ENCODE measurements around the gene FAM83F. TPM values are rescaled to one million over a fixed set of nuclear protein-coding genes. Genes with fewer than 3 reads are reported as not detected.
"Not testable (repeated sequence)": the region's sequence is repeated elsewhere in the genome, so short reads cannot be mapped to it uniquely, and the experiment has no call there.

The FAM83F gene
- 1 to 10 TPM; 2.2 to 2.9 (median 2.7) TPM for polyA plus RNA-seq (ENCODE audit: insufficient read length in 3 of 3)
- long read RNA-seq, donor 1, full-length matches to known transcripts = 1 of 1 reads
- long read RNA-seq, donor 1, partial matches to known transcripts = 0 of 1 reads
- long read RNA-seq, donor 1, other reads (novel, unspliced or antisense) = 0 of 1 reads
- long read RNA-seq, donor 2, full-length matches to known transcripts = 1 of 1 reads
- long read RNA-seq, donor 2, partial matches to known transcripts = 0 of 1 reads
- long read RNA-seq, donor 2, other reads (novel, unspliced or antisense) = 0 of 1 reads
- long read RNA-seq, donor 3, full-length matches to known transcripts = 2 of 2 reads
- long read RNA-seq, donor 3, partial matches to known transcripts = 0 of 2 reads
- long read RNA-seq, donor 3, other reads (novel, unspliced or antisense) = 0 of 2 reads
- long read RNA-seq, donor 4, full-length matches to known transcripts = 2 of 2 reads
- long read RNA-seq, donor 4, partial matches to known transcripts = 0 of 2 reads
- long read RNA-seq, donor 4, other reads (novel, unspliced or antisense) = 0 of 2 reads
- long read RNA-seq, donor 5 = 0 reads
- long read RNA-seq, donor 6, full-length matches to known transcripts = 3 of 3 reads
- long read RNA-seq, donor 6, partial matches to known transcripts = 0 of 3 reads
- long read RNA-seq, donor 6, other reads (novel, unspliced or antisense) = 0 of 3 reads
- long read RNA-seq, donor 7, full-length matches to known transcripts = 1 of 1 reads
- long read RNA-seq, donor 7, partial matches to known transcripts = 0 of 1 reads
- long read RNA-seq, donor 7, other reads (novel, unspliced or antisense) = 0 of 1 reads
- long read RNA-seq, donor 8 = 0 reads
- long read RNA-seq, donor 9, full-length matches to known transcripts = 3 of 3 reads
- long read RNA-seq, donor 9, partial matches to known transcripts = 0 of 3 reads
- long read RNA-seq, donor 9, other reads (novel, unspliced or antisense) = 0 of 3 reads
- long read RNA-seq, donor 10, full-length matches to known transcripts = 2 of 2 reads
- long read RNA-seq, donor 10, partial matches to known transcripts = 0 of 2 reads
- long read RNA-seq, donor 10, other reads (novel, unspliced or antisense) = 0 of 2 reads
- long read RNA-seq, donor 11 = 0 reads
- long read RNA-seq, donor 12, full-length matches to known transcripts = 3 of 3 reads
- long read RNA-seq, donor 12, partial matches to known transcripts = 0 of 3 reads
- long read RNA-seq, donor 12, other reads (novel, unspliced or antisense) = 0 of 3 reads
- long read RNA-seq, donor 13, full-length matches to known transcripts = 1 of 1 reads
- long read RNA-seq, donor 13, partial matches to known transcripts = 0 of 1 reads
- long read RNA-seq, donor 13, other reads (novel, unspliced or antisense) = 0 of 1 reads
- long read RNA-seq, donor 14, full-length matches to known transcripts = 2 of 2 reads
- long read RNA-seq, donor 14, partial matches to known transcripts = 0 of 2 reads
- long read RNA-seq, donor 14, other reads (novel, unspliced or antisense) = 0 of 2 reads
- long read RNA-seq, donor 15 = 0 reads
- long read RNA-seq, donor 16, full-length matches to known transcripts = 1 of 1 reads
- long read RNA-seq, donor 16, partial matches to known transcripts = 0 of 1 reads
- long read RNA-seq, donor 16, other reads (novel, unspliced or antisense) = 0 of 1 reads

- DNase-seq = no peak
Measured at GRCh38 chr22:39994566-39995392, at the start of gene FAM83F. Gene FAM83F, plus strand, starts transcription at chr22:39994954. Its CDS starts 89 bp downstream, at chr22:39995043.

- DNase-seq = no peak
Measured at GRCh38 chr22:39946126-39946502, 48.6 kb upstream of the FAM83F start.

- DNase-seq = no peak
Measured at GRCh38 chr22:39946503-39947219, 48.1 kb upstream of the FAM83F start.

GRCh38 chr22:39947220-39948216 is 47.2 kb upstream of the FAM83F start:
- DNase-seq = no peak

- no peak for DNase-seq
Measured at GRCh38 chr22:39949964-39950737, 44.6 kb upstream of the FAM83F start.

GRCh38 chr22:39951603-39952293 is 43.0 kb upstream of the FAM83F start:
- DNase-seq = not testable (repeated sequence)

- DNase-seq = no peak
Measured at GRCh38 chr22:39952347-39952746, 42.4 kb upstream of the FAM83F start.

GRCh38 chr22:39953101-39953500 is 41.7 kb upstream of the FAM83F start:
- DNase-seq = no peak

GRCh38 chr22:39954584-39955055 is 40.1 kb upstream of the FAM83F start:
- peak; percentile 55 for DNase-seq

- DNase-seq = no peak
Measured at GRCh38 chr22:39955675-39956074, 39.1 kb upstream of the FAM83F start.

GRCh38 chr22:39956932-39957664 is 37.7 kb upstream of the FAM83F start:
- DNase-seq = no peak

- DNase-seq = no peak
Measured at GRCh38 chr22:39958009-39958711, 36.6 kb upstream of the FAM83F start.

- DNase-seq = no peak
Measured at GRCh38 chr22:39958949-39959639, 35.7 kb upstream of the FAM83F start.

GRCh38 chr22:39959640-39960447 is 34.9 kb upstream of the FAM83F start, which contains the start of gene TMA7B:
Gene TMA7B, plus strand, starts transcription at chr22:39960397. Its CDS starts 3,978 bp downstream, at chr22:39964375.
- peak; percentile 35 for DNase-seq
